Smooth muscle cell (in vitro differentiated cells): Measurements from ENCODE around the gene DOK5. TPM values are rescaled to one million over a fixed set of nuclear protein-coding genes. Genes with fewer than 3 reads are reported as not detected.

ENCODE experiments used
- DNase-seq: peaks from one replicate; lab custom pipeline; 2025; ENCODE audit not compliant: unreplicated experiment; lab: John Stamatoyannopoulos, UW
- H2AFZ ChIP-seq: fragments of 200-600 bp; sonication (generic); 2 replicates; pipeline ENCODE4 v1.6.0; 2016; ENCODE audit warnings: antibody characterized with exemption, low read depth, mild to moderate bottlenecking
- H3F3A ChIP-seq: fragments of 200-600 bp; sonication (generic); 2 replicates; pipeline ENCODE4 v1.6.0; 2017; ENCODE audit warnings: antibody characterized with exemption, low read depth
- H3K27ac ChIP-seq: fragments of 200-600 bp; sonication (generic); 2 replicates; pipeline ENCODE4 v1.5.1; 2016; ENCODE audit warnings: low read depth, mild to moderate bottlenecking
- H3K27me3 ChIP-seq: fragments of 200-600 bp; sonication (generic); 2 replicates; pipeline ENCODE4 v1.6.1; 2016; ENCODE audit warnings: low read depth, mild to moderate bottlenecking
- H3K36me3 ChIP-seq: fragments of 200-600 bp; sonication (generic); 2 replicates; pipeline ENCODE4 v1.5.1; 2016; ENCODE audit warnings: low read depth
- H3K4me1 ChIP-seq: fragments of 200-600 bp; sonication (generic); 2 replicates; pipeline ENCODE4 v1.5.1; 2016; ENCODE audit warnings: low read depth
- H3K4me2 ChIP-seq: fragments of 200-600 bp; sonication (generic); 2 replicates; pipeline ENCODE4 v1.6.0; 2016; ENCODE audit warnings: mild to moderate bottlenecking
- H3K4me3 ChIP-seq: fragments of 200-600 bp; sonication (generic); 2 replicates; pipeline ENCODE4 v1.5.1; 2016; ENCODE audit warnings: mild to moderate bottlenecking
- H3K79me2 ChIP-seq: fragments of 200-600 bp; sonication (generic); 2 replicates; pipeline ENCODE4 v1.6.0; 2016; ENCODE audit warnings: low read depth, mild to moderate bottlenecking
- H3K9ac ChIP-seq: fragments of 200-600 bp; sonication (generic); 2 replicates; pipeline ENCODE4 v1.6.0; 2016; ENCODE audit warnings: low read depth
- H3K9me3 ChIP-seq: fragments of 200-600 bp; sonication (generic); replicated peaks from 2 replicates; pipeline ENCODE4 v1.5.1; 2016; ENCODE audit warnings: low read depth
- H4K20me1 ChIP-seq: fragments of 200-600 bp; sonication (generic); 2 replicates; pipeline ENCODE4 v1.6.0; 2016; ENCODE audit warnings: low read depth
- CTCF ChIP-seq: fragments of 200-600 bp; sonication (generic); IDR thresholded peaks from 2 replicates; pipeline ENCODE4 v1.5.1; 2017; ENCODE audit warnings: borderline replicate concordance, mild to moderate bottlenecking, antibody characterized with exemption; ENCODE audit not compliant: insufficient read depth, poor library complexity, severe bottlenecking
- WGBS: methylation state at CpG from one replicate; pipeline ENCODE4 v1.1.7; 2016; ENCODE audit warnings: low lambda C conversion rate; 5-methylcytosine and 5-hydroxymethylcytosine counted together
- polyA plus RNA-seq: library from polyadenylated mRNA; unstranded; fragments of >200 nt; fragmentation: Nextera tagmentation; extraction: Ambion mirVana; gene quantifications from 2 replicates; pipeline ENCODE4 v1.2.1, GENCODE V29; 2016
- total RNA-seq: library from RNA; depleted of rRNA; stranded (reverse); fragments of >200 nt; gene quantifications from 2 replicates; pipeline ENCODE4 v1.2.3, GENCODE V29; 2014

Gene DOK5
- total and polyA plus RNA-seq, 2 experiments from 2014 or later: 7.7 to 10.4 TPM

GRCh38 chr20:54585217-54585616 lies 109.8 kb downstream of the DOK5 start:
- Histone ChIP-seq H3K27me3 (no peaks in the 10 kb centered on the region), H4K20me1 (no peaks in the 10 kb centered on the region), H3F3A (no peaks in the 10 kb centered on the region), H2AFZ (no peak overlapping the region), H3K9ac (no peak overlapping the region), H3K9me3 (no peaks in the 10 kb centered on the region), H3K4me3 (no peak overlapping the region), H3K36me3 (no peaks in the 10 kb centered on the region), H3K4me1 (no peaks in the 10 kb centered on the region), H3K79me2 (no peaks in the 10 kb centered on the region), H3K4me2 (no peak overlapping the region), H3K27ac (no peak overlapping the region)
- no peak for DNase-seq
- TF ChIP-seq CTCF: no peak
- WGBS: 84% methylated on average over 3 of the region's 3 CpGs

- TF ChIP-seq CTCF: no peak
- H3K4me1 ChIP-seq: no peaks in the 10 kb centered on the region
- no peak overlapping the region for H3K9ac ChIP-seq
- no peaks in the 10 kb centered on the region for H4K20me1 ChIP-seq
- 95% methylated on average over 6 of the region's 6 CpGs for WGBS
- no peak for DNase-seq
- H3K36me3 ChIP-seq: no peaks in the 10 kb centered on the region
- no peak overlapping the region for H3K4me3 ChIP-seq
- H3K27ac ChIP-seq: no peak overlapping the region
- H3K4me2 ChIP-seq: no peak overlapping the region
- no peaks in the 10 kb centered on the region for H3F3A ChIP-seq
- no peaks in the 10 kb centered on the region for H3K9me3 ChIP-seq
- H3K79me2 ChIP-seq: no peaks in the 10 kb centered on the region
- no peaks in the 10 kb centered on the region for H3K27me3 ChIP-seq
- no peak overlapping the region for H2AFZ ChIP-seq
Measured at GRCh38 chr20:54587408-54587807, 112.0 kb downstream of the DOK5 start.

GRCh38 chr20:54589402-54590030 lies 114.1 kb downstream of the DOK5 start:
- Histone ChIP-seq H3K4me2 (no peak overlapping the region), H3K4me1 (no peaks in the 10 kb centered on the region), H3K9me3 (no peaks in the 10 kb centered on the region), H4K20me1 (no peaks in the 10 kb centered on the region), H3K79me2 (no peaks in the 10 kb centered on the region), H3K27ac (no peak overlapping the region), H2AFZ (no peak overlapping the region), H3K27me3 (no peaks in the 10 kb centered on the region), H3K36me3 (no peaks in the 10 kb centered on the region), H3K4me3 (no peak overlapping the region), H3F3A (no peaks in the 10 kb centered on the region), H3K9ac (no peak overlapping the region)
- WGBS: 91% methylated on average over 4 of the region's 4 CpGs
- TF ChIP-seq CTCF: no peak
- no peak for DNase-seq

DNA sequence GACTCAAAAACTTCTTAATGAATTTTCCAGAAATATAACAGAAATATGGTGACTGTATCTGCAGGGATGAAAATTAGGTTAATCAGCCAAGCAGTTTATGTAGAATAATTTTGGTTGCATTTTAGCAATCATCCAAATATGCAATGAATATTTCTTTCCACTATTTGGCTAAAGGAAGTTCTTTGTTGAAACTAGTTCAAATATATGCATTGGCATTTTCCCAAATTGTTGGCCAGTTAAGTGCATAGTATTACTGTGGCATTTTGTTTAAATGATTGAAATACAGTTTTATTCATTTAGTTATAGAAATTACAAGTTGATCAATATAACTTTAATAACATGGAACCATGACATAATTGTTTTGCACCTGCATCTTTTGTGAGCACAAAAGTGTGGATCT lies 115.5 kb downstream of the DOK5 start:
- Histone ChIP-seq H3K9ac (no peak overlapping the region), H4K20me1 (no peaks in the 10 kb centered on the region), H3K4me2 (no peak overlapping the region), H3K36me3 (no peaks in the 10 kb centered on the region), H3K27me3 (no peaks in the 10 kb centered on the region), H3K9me3 (no peaks in the 10 kb centered on the region), H3K4me1 (no peaks in the 10 kb centered on the region), H3F3A (no peaks in the 10 kb centered on the region), H3K79me2 (no peaks in the 10 kb centered on the region), H3K27ac (no peak overlapping the region), H3K4me3 (no peak overlapping the region), H2AFZ (no peak overlapping the region)
- no peak for DNase-seq
- TF ChIP-seq CTCF: no peak
